HepG2 (cell line): ENCODE data around the gene RPL3. TPM values are rescaled to one million over a fixed set of nuclear protein-coding genes. Genes with fewer than 3 reads are reported as not detected.

Experiments
- ATAC-seq: fragments of 200-7000 bp; cut with Tn5 transposase; 3 replicates; pipeline ENCODE4 v1.9.1; 2020; ENCODE audit warnings: mild to moderate bottlenecking, moderate library complexity
- BruUV-seq: library from RNA; stranded (reverse); fragments of 400-500 nt; replicated peaks from 2 replicates; lab custom pipeline; 2021; lab: Mats Ljungman, UMichigan
- CTCF ChIA-PET: fragments of 300-600 bp; formaldehyde crosslinking; extraction: SDS; loops from one replicate; lab custom pipeline; 2021; ENCODE audit warnings: low total read pairs, inconsistent platforms, low intra/inter-chr PET ratio; lab: Yijun Ruan, JAX
- POLR2A ChIA-PET: fragments of 350-600 bp; sonication (Branson Sonifier 250); formaldehyde crosslinking; loops from one replicate; lab custom pipeline; 2020; ENCODE audit warnings: antibody characterized with exemption, inconsistent platforms; lab: Yijun Ruan, JAX
- DNase-seq: peaks from one replicate; pipeline ENCODE4 v3.0.0-alpha.2; 2015; ENCODE audit warnings: low spot score
- FAIRE-seq: peaks from 3 replicates; lab custom pipeline; 2011; peaks lifted over from hg19 to GRCh38; lab: Jason Lieb, UNC
- H2AFZ ChIP-seq: one replicate; pipeline ENCODE4 v1.6.1; 2011; ENCODE audit warnings: low read length, inconsistent platforms
- H3K27ac ChIP-seq: fragments of 300-600 bp; 3 replicates; pipeline ENCODE4 v1.8.0; 2011; ENCODE audit warnings: mixed run types, mild to moderate bottlenecking, mixed read lengths, low read length, inconsistent platforms; ENCODE audit not compliant: insufficient read depth; ENCODE audit errors: extremely low read length
- H3K27me3 ChIP-seq, 2 experiments: fragments of 200-600 bp in 1 of 2; 2 replicates in 1 of 2; 3 replicates in 1 of 2; pipeline versions ENCODE4 v1.6.0 to v1.8.0; 2011; ENCODE audit warnings: low read length in 2 of 2, mild to moderate bottlenecking in 2 of 2, moderate library complexity in 2 of 2, inconsistent platforms in 1 of 2; ENCODE audit not compliant: insufficient read depth in 2 of 2, control insufficient read depth in 1 of 2
- H3K36me3 ChIP-seq, 2 experiments: fragments of 200-600 bp in 1 of 2; replicated peaks in 1 of 2; 2 replicates in 1 of 2; 3 replicates in 1 of 2; pipeline versions ENCODE4 v1.5.1 to v1.8.0; 2011; ENCODE audit warnings: low read length in 2 of 2, inconsistent platforms in 1 of 2; ENCODE audit not compliant: insufficient read depth in 2 of 2, control insufficient read depth in 1 of 2
- H3K4me1 ChIP-seq: 2 replicates; pipeline ENCODE4 v1.5.1; 2012; ENCODE audit warnings: low read length, inconsistent platforms; ENCODE audit not compliant: insufficient read depth
- H3K4me2 ChIP-seq: 2 replicates; pipeline ENCODE4 v1.6.0; 2011; ENCODE audit warnings: low read depth, low read length, inconsistent platforms
- H3K4me3 ChIP-seq, 3 experiments: fragments of 200-600 bp in 1 of 3; sonication (generic), shearing (Covaris generic) in 1 of 3; replicated peaks in 1 of 3; 2 replicates each; pipeline ENCODE4 v1.5.1; 2011 to 2016; ENCODE audit warnings: low read length in 3 of 3, inconsistent platforms in 2 of 3, low read depth in 2 of 3, mild to moderate bottlenecking in 2 of 3, control low read depth in 1 of 3, mixed read lengths in 1 of 3; ENCODE audit not compliant: insufficient read depth in 1 of 3
- H3K79me2 ChIP-seq: one replicate; pipeline ENCODE4 v1.6.1; 2011; ENCODE audit warnings: low read length, inconsistent platforms; ENCODE audit not compliant: insufficient read depth
- H3K9ac ChIP-seq: 2 replicates; pipeline ENCODE4 v1.6.0; 2011; ENCODE audit warnings: mild to moderate bottlenecking, low read depth, low read length, inconsistent platforms; ENCODE audit not compliant: insufficient read depth
- H3K9me3 ChIP-seq: 2 replicates; pipeline ENCODE4 v1.5.1; 2012; ENCODE audit warnings: mild to moderate bottlenecking, low read length
- H4K20me1 ChIP-seq: 2 replicates; pipeline ENCODE4 v1.6.0; 2011; ENCODE audit warnings: inconsistent platforms, mild to moderate bottlenecking, low read length, moderate library complexity; ENCODE audit not compliant: insufficient read depth
- EP300 ChIP-seq, 3 experiments: sonication (generic) in 1 of 3; formaldehyde crosslinking in 1 of 3; IDR thresholded peaks; 2 replicates each; pipeline versions ENCODE4 v1.5.1 to v1.6.1; 2011 to 2020; ENCODE audit warnings: low read depth in 2 of 3, low read length in 2 of 3, borderline replicate concordance in 1 of 3, improper control_type of control experiment in 1 of 3, mild to moderate bottlenecking in 1 of 3, missing genetic modification reagents in 1 of 3, moderate library complexity in 1 of 3
- SALL2 ChIP-seq: sonication (generic); formaldehyde crosslinking; IDR thresholded peaks from 2 replicates; pipeline ENCODE4 v1.8.1; 2023; ENCODE audit warnings: mild to moderate bottlenecking, missing genetic modification reagents, inconsistent platforms
- ZFP41 ChIP-seq: sonication (generic); formaldehyde crosslinking; IDR thresholded peaks from 2 replicates; pipeline ENCODE4 v1.4.0; 2020; ENCODE audit warnings: mild to moderate bottlenecking, missing genetic modification reagents, borderline replicate concordance
- ZNF343 ChIP-seq: sonication (generic); formaldehyde crosslinking; IDR thresholded peaks from 2 replicates; pipeline ENCODE4 v1.4.0; 2020; ENCODE audit warnings: mild to moderate bottlenecking, missing genetic modification reagents
- ZNF556 ChIP-seq: sonication (generic); formaldehyde crosslinking; IDR thresholded peaks from 2 replicates; pipeline ENCODE4 v1.4.0; 2020; ENCODE audit warnings: mild to moderate bottlenecking, missing genetic modification reagents, borderline replicate concordance
- ZNF773 ChIP-seq: sonication (generic); formaldehyde crosslinking; IDR thresholded peaks from 2 replicates; pipeline ENCODE4 v1.4.0; 2020; ENCODE audit warnings: missing genetic modification reagents, borderline replicate concordance
- WGBS: methylation state at CpG from one replicate; pipeline ENCODE4 v1.1.6; 2017; ENCODE audit warnings: low lambda C conversion rate; 5-methylcytosine and 5-hydroxymethylcytosine counted together
- in situ Hi-C: cut with HindIII; loops from 2 replicates; pipeline ENCODE4 v1.10.0; 2017; ENCODE audit warnings: low pct_unique_long_range_greater_than_20kb; ENCODE audit not compliant: extremely low pct_ligation_motif_present
- intact Hi-C: fragments of 100-400 bp; cut with micrococcal nuclease; formaldehyde crosslinking; loops from one replicate; pipeline ENCODE4 v1.10.0; 2022; ENCODE audit not compliant: unreplicated experiment
- polyA plus RNA-seq, 8 experiments: library from polyadenylated mRNA; depleted of rRNA in 3 of 8; stranded (reverse) in 7 of 8; unstranded in 1 of 8; fragments of >200 nt; fragmentation: Illumina TruSeq in 4 of 8; extraction: Trizol in 4 of 8; gene quantifications; 2 replicates each; pipeline versions ENCODE4 v1.2.1 to v1.2.3, GENCODE V29; 2011 to 2016; ENCODE audit warnings: low read depth in 4 of 8, missing spikeins in 1 of 8, mixed read lengths in 1 of 8; ENCODE audit not compliant: insufficient read depth in 1 of 8
- total RNA-seq, 5 experiments: library from RNA; depleted of rRNA; stranded (reverse); fragments of >200 nt; fragmentation: Illumina TruSeq; extraction: Trizol; gene quantifications; 2 replicates each; pipeline ENCODE4 v1.2.3, GENCODE V29; 2016; ENCODE audit warnings: low read depth in 1 of 5
- TF ChIP-seq, protein P1 (sequence below): sonication (generic); formaldehyde crosslinking; IDR thresholded peaks from 2 replicates; pipeline ENCODE4 v1.5.0; 2020; ENCODE audit warnings: mild to moderate bottlenecking, missing genetic modification reagents, moderate library complexity
- TF ChIP-seq, protein P2 (sequence below): sonication (generic); formaldehyde crosslinking; IDR thresholded peaks from 2 replicates; pipeline ENCODE4 v1.5.0; 2020; ENCODE audit warnings: mild to moderate bottlenecking, missing genetic modification reagents, borderline replicate concordance

Gene RPL3
- total and polyA plus RNA-seq, 2 of the 13 experiments (the other 11 are each of a cell fraction or from before 2014, with no cell fraction given), result 1,051 to 3,279 TPM

- no TSS peak for BruUV-seq
- no peaks in the 10 kb centered on the region for H3K9me3 ChIP-seq
- no peaks in the 10 kb centered on the region for H3K79me2 ChIP-seq
- H3K4me3 ChIP-seq, result no peak overlapping the region
- ChIA-PET CTCF (no interaction called here), POLR2A (interaction anchor here (3.9 kb wide), 1 partner anchor 9 kb away, joined by 18 read pairs; the partner anchor contains the start of gene RPL3)
- no peak overlapping the region for H3K4me2 ChIP-seq
- TF ChIP-seq, protein P1, sequence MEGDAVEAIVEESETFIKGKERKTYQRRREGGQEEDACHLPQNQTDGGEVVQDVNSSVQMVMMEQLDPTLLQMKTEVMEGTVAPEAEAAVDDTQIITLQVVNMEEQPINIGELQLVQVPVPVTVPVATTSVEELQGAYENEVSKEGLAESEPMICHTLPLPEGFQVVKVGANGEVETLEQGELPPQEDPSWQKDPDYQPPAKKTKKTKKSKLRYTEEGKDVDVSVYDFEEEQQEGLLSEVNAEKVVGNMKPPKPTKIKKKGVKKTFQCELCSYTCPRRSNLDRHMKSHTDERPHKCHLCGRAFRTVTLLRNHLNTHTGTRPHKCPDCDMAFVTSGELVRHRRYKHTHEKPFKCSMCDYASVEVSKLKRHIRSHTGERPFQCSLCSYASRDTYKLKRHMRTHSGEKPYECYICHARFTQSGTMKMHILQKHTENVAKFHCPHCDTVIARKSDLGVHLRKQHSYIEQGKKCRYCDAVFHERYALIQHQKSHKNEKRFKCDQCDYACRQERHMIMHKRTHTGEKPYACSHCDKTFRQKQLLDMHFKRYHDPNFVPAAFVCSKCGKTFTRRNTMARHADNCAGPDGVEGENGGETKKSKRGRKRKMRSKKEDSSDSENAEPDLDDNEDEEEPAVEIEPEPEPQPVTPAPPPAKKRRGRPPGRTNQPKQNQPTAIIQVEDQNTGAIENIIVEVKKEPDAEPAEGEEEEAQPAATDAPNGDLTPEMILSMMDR, result 0 out of 2 replicates have a peak, but pooled peaks have one; percentile 22
- TF ChIP-seq ZNF343, result no peak
- H3K27ac ChIP-seq, result no peak overlapping the region
- intact Hi-C loops (no loop called here), in situ Hi-C loops (no loop called here)
- DNase-seq (no peak), ATAC-seq (peak; percentile 84), FAIRE-seq (no peak)
- no peaks in the 10 kb centered on the region for H4K20me1 ChIP-seq
- H3K9ac ChIP-seq, result no peak overlapping the region
- H2AFZ ChIP-seq, result no peak overlapping the region
- H3K27me3 ChIP-seq, result peaks cover 0 to 19% of the 10 kb centered on the region in 2 experiments; a peak in 2 of 5 replicates
- no CpG with 5 or more reads among the region's 18 CpGs for WGBS
- H3K36me3 ChIP-seq, result no peaks in the 10 kb centered on the region
- H3K4me1 ChIP-seq, result peaks cover 23% of the 10 kb centered on the region
Observed at GRCh38 chr22:39327995-39328754, 8.8 kb upstream of the RPL3 start.

DNA sequence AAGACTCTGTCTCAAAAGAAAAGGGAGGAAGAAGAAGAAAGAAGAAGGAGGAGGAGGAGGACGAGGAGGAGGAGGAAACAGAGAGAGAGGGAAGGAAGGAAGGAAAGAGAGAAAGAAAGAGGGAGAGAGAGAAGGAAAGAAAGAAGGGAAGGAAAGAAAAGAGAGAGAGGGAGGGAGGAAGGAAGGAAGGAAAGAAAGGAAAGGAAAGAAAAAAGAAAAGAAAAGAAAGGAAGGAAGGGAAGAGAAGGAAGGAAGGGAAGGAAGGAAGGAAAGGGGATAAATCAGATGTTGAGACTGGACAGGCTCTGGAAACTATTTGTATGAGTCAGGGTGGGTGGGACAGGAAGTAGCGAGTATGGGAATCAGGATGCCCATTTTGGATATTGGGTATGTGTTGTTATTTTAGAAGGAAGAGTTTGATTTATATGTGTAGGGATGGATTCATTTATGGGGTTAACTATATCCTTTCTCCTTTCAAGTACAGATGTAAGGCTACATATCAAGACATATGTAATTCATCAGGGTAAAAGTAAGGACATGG, 6.0 kb upstream of the RPL3 start:
- ChIA-PET POLR2A (no interaction called here), CTCF (no interaction called here)
- Histone ChIP-seq H3K36me3 (no peaks in the 10 kb centered on the region), H3K9ac (no peak overlapping the region), H3K27ac (no peak overlapping the region), H3K79me2 (no peaks in the 10 kb centered on the region), H3K27me3 (peaks cover 0 to 19% of the 10 kb centered on the region in 2 experiments; a peak in 2 of 5 replicates), H4K20me1 (no peaks in the 10 kb centered on the region), H2AFZ (no peak overlapping the region), H3K4me3 (no peak overlapping the region), H3K9me3 (no peaks in the 10 kb centered on the region), H3K4me2 (no peak overlapping the region), H3K4me1 (peaks cover 14% of the 10 kb centered on the region)
- DNase-seq (no peak), FAIRE-seq (no peak), ATAC-seq (no peak)
- in situ Hi-C loops, result no loop called here
- intact Hi-C loops, result no loop called here
- BruUV-seq, result no TSS peak
- WGBS, result 45% methylated on average over 2 of the region's 2 CpGs
- TF ChIP-seq, protein P2, sequence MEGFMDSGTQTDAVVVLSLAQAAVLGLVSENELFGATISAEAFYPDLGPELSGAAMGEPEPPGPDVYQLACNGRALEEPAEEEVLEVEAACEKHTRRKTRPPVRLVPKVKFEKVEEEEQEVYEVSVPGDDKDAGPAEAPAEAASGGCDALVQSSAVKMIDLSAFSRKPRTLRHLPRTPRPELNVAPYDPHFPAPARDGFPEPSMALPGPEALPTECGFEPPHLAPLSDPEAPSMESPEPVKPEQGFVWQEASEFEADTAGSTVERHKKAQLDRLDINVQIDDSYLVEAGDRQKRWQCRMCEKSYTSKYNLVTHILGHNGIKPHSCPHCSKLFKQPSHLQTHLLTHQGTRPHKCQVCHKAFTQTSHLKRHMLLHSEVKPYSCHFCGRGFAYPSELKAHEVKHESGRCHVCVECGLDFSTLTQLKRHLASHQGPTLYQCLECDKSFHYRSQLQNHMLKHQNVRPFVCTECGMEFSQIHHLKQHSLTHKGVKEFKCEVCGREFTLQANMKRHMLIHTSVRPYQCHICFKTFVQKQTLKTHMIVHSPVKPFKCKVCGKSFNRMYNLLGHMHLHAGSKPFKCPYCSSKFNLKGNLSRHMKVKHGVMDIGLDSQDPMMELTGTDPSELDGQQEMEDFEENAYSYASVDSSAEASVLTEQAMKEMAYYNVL (CRISPR knock-in tag), result no peak
- no peak for TF ChIP-seq ZNF773 (CRISPR knock-in tag)
- no peak for TF ChIP-seq ZNF556
- no peak for TF ChIP-seq ZFP41
- no peak for TF ChIP-seq EP300 (IDR thresholded peaks at IDR 0.05; ENCODE audit: low read depth in 2 of 2, low read length in 2 of 2)
- no peak for TF ChIP-seq EP300 (CRISPR knock-in tag; IDR thresholded peaks at IDR 0.05; ENCODE audit: borderline replicate concordance)
- no peak for TF ChIP-seq SALL2 (CRISPR knock-in tag)
